Activated naive CD4-positive, alpha-beta T cell (primary cell): Measurements from ENCODE around the gene STAT6.
A peak's percentile ranks its signal among the peaks of the same experiment; 100 is the strongest.

ENCODE experiments used
- DNase-seq, 4 experiments: peaks; one replicate each; lab custom pipeline; 2025; lab: John Stamatoyannopoulos, UW

STAT6 gene

DNA sequence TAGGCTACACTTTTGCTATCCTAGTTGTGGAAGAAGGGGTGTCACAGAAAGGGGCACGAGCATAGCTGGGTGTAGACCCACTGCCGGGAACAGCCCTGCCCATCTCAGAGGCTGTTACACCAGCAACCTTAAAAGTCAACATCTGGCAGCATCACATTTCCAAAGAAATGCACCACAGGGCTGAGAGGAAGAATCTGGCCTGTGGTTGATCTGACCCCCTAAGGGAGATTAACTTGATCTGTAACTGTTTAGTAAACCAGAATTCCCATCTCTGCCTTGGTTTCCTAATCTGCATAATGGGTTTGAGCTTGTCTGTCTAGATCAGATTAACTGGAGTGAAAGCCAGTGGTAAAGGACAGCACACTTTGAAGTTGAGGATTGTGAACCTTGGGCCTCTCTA lies 34.9 kb upstream of the STAT6 start:
- DNase-seq, result no peak

DNA sequence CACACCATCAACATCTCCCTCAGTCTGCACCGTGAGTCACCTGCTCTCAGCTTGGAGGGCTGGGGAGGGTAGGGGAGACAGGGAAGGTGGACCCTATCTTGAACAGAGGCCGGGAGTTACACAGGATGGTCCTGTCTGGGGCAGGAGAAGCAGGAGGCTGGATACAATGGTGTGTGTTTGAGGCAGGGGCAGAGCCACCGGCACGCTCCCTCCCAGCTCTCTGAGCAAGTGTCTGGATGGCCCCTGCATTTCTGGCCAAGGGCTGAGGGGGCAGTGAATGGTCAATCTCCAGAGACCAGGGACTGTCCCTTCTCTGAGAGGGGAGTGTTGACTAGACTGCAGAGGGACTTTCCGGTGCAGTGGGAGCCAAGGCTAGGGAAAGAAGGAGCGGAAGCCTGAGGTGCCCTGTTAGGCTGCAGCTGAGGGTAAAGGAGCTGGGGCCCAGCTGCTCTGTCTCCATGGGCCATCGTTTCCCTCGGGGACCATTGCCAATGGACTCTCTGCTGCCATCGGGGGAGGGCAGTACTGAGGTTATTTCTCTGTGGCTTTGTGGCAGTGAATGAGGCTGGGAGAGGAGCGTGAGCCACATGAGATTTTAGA lies 34.4 kb upstream of the STAT6 start:
- DNase-seq, result no peak

DNA sequence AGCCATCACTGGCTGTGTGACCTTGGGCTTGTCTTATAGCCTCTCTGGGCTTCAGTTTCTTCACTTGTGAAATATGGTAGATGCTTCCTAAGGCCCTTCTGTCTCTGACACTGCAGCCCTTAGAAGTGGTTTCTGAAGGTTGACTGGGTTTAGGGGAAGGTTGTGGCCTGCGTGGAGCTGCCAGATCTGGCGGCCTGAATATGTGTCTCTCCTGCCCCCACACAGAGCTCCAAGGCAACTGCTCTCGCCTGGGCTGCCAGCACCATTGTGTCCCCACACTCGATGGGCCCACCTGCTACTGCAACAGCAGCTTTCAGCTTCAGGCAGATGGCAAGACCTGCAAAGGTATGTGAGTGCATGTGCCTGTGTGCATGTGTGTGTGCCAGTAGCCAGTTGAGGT lies 32.3 kb upstream of the STAT6 start:
- DNase-seq, result no peak

DNA sequence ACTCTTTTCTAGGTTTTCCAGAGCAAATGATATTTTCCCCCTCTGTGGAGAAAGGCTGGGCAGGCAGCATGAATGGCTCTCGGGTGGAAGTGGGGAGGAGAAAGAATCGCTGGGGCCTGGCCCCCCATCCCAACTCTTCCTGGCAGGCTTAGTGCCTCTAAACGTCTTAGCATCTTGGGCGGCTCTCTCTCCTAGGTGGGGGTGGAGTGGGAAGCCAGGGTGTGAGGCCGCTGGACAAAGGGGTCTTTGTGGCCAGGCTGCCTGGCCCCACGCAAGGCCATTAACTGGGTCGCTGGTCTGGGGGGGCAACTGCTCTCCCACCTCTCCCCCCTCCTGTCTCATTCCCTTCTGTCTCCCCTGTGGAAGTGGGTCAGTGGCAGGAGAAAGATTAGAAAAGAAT lies 31.6 kb upstream of the STAT6 start:
- DNase-seq, result no peak

DNA sequence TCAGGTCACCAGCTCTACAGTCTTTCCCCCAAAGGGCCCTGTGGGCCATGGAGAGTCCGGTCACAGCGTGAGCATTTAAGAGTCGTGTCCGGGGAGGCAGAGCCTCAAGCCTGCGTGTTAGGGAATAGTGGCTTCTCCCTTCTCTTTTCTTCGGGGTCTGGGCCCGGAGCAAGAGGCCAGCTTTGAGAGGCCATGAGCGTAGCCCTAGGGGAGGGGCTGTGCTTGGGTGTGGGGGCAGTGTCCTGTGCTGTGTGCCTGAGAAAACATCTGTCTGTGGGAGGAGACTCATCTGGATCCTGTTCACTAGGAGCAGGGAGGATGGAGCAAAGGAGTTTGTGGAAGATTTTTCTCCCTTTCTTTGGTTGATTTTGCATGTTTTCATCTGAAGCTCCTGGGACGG lies 31.0 kb upstream of the STAT6 start:
- no peak for DNase-seq

DNA sequence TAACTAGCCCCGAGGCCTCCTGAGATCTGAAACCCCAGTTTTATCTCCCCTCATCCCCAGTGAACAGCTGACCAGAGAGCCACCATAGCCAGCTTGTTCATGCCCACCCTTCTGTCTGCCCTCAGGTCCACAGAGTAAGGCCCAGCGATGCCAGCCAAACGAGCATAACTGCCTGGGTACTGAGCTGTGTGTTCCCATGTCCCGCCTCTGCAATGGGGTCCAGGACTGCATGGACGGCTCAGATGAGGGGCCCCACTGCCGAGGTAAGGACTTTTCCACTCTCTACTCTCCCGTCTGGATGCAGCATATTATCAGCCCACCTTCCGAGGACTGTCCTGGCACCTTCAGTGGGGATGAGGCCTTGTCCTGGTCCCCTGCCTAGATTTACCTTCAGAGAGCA lies 30.1 kb upstream of the STAT6 start:
- DNase-seq, result no peak

DNA sequence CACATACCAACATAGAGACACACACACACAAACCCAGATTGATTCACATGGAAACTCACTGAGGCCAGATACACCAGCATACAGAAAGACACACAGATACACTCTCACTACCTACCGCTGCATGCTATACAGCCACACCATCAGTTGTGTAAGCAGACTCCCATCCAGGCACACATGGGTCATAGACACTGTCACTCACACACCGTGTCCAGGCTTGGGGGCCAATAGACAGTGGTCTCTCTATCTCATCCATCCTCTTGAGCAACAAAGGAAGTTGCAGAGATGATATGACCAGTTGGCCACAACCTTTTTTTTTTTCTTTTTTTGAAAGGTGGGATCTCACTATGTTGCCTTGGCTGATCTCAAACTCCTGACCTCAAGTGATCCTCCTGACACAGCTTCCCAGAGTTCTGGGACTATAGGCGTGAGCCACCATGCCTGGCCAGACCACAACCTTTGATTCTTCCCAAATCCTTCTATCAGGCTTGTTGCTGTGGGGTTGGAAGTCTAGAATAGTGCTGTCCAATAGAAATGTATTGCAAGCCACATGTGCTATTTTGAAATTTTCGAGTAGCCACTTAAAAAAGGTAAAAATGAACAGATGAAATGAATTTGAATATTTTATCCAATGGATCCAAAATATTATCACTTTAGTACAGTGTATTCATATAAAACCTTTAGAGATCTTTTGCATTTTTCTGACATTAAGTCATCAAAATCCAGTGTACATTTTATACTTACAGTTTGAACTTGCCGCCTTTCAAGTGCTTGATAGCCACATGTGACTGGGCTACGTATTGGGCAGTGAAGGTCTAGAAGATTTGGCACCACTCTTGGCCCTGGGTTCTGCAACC lies 28.9 kb upstream of the STAT6 start:
- no peak for DNase-seq

DNA sequence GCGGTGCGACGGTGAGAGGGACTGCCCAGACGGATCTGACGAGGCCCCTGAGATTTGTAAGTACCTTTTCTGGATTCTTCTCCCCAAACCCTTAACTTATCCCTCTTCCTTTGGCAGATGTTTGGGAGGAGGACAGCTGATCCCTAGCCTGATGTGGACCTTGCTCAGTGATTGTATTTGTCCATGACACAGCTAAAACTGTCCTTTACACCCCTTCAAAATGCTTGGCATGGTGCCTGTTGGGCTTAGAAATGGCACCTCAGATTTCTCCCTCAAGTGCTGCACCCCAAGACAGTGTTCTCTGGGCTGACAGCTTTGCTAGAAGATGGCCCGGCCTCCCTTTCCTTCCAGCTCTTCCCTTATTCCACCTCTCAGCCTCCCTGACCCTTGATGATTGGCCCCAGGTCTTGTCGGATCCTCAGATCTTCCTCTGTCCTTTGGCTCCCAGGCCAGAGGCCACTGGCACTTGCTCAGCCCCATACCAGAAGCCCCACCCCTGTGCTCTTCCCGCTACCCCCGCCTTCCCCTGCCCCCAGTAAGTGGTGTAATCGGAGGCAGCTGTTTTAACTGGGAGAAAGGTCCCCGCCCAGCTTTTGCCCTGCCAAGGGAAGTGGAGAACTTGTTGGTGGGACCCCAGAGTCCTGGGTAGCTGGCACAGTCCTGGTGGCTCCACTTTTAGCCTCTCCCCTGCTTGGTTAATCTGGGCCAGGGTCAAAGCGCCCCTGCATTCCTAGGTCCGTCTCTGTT lies 27.5 kb upstream of the STAT6 start:
- DNase-seq, result no peak

DNA sequence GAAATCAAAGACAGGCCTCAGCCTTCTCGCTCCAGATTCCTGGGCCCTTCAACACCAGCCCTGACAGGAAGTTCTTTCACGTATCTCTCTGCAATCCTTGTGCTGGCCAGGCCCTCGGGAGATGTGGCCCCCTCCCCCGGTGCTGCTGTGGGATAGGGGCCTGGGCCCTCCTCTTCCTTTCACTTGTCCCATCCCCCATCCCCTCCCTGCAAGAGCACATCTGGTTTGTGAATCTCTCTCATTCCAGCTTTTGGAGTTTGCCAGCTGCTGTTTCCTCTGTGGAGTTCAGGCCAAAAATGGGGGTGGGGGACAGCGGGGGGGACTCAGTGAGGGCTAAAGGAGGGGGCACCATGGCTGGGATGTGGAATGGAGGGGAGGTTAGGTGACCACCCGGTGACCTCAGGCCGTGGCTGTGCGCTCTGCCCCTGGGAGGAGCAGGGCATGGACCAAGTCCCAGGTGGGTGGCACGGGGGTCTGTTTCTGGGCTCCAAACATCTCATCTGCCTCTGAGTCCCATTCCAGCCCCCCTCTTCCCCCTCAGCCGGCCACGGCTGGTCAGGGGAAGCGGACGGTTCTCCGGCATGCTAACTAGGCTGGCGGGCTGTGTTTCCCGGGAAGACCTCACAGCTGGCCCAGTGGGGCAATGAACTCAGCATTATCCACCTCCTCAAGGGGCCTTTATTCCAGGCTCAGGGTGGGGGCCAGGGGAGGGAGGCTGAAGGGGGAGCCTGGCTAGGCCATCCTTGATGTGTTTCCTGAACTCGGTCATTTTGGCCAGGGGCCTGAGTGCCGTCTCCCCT lies 24.6 kb upstream of the STAT6 start:
- no peak for DNase-seq

DNA sequence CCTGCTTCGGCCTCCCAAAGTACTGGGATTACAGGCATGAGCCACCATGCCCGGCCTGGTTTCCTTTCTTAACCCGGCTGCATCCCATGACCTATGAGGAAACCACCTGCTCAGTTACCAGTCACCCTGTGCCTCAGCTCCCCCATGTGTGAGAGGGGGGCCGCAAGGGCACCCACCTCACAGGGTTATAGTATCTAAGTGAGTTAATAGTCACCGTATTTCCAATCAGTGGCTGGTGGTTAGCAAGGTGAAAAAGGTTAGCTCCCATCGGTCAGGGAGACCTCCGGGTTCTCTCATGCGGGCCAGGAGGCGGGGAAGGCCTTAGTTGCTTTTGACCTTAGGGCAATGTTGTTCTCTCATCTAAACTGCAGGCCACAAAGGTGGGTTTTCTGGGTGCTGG lies 23.8 kb upstream of the STAT6 start:
- no peak for DNase-seq

DNA sequence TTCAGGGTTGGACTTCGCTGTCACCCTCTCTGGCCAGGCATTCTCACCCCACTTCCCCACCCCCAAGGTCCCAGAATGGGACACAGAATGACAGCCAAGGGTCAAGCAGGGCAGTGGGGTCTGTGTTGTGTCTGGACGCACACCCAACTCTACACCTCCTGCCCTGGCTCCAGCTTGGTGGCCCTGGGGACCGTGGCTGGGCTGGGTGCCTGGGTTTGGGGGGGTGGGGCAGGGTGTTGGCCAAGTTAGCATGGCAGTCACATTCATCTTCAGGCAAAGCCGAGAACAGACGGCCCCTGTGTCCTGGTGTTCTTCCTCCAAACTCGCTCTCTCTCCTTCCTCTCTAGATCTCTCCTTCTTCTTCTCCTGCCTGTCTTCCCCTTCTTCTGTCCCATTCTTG lies 22.8 kb upstream of the STAT6 start:
- no peak for DNase-seq

DNA sequence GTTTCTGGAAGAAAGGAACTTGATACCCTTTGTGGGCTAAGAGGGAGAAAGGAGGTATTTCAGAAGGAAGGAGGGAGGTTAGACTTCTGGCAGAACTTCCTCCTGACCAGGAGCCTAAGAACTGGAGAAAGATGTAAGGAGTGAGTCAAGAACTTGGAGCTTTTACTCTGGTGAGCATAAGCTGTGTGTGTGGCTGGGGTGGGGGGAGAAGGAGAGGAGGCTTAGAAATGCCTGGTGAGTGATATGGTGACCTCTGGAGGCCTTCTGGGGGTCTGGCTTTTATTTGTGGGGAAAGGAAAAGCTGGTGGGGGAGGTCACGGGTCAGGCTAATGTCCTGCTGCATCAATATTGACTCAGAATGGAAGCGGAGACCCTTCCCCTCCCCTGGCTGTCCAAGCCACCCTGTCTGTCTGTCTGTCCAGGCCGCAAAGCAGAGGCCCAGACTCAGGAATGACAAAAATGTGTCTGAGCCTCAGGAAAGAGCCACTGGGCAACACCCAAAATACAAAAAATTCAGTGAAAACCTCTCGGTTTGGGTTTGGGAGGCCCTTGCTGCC lies 21.9 kb upstream of the STAT6 start:
- no peak for DNase-seq

DNA sequence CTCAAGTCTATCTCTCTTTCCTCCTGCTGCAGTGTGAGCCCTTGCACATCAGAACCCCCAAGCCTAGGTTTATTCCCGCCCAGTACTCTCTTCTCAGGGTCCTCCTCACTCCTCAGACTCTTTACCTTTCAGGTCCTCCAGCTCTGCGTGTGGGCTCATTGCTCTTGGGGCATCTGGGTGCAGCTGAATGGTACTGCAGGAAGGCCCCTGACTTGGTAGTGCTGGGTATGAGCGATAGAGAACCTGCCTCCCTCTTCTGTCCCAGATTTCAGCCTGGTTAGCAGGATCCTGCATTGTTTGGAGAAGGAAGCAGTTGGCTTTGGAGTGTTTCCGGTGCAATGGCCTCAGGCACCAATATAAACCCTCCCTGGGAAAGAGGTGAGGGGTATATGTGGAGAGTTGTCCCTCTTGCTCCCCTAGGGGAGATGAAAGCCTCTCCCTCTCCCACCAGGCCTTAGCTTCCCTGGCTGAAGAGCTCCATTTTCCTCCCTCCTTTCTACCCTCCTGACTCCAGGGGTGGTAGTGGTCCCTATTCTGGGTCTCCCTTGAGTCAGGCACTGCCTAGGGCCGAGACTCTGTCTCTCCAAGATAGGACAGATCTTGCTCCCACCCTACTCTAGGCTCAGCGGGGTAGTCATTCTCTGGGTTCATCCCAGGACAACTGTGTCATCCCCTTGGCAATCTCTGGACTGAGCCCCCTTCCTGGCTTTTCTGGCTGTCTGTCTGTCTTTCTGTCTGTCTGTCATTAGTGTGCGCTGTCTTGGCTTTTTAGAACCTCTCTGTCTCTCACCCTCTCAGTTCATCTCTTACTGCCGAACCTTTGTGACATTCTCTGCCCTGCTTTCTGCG lies 21.0 kb upstream of the STAT6 start:
- no peak for DNase-seq

DNA sequence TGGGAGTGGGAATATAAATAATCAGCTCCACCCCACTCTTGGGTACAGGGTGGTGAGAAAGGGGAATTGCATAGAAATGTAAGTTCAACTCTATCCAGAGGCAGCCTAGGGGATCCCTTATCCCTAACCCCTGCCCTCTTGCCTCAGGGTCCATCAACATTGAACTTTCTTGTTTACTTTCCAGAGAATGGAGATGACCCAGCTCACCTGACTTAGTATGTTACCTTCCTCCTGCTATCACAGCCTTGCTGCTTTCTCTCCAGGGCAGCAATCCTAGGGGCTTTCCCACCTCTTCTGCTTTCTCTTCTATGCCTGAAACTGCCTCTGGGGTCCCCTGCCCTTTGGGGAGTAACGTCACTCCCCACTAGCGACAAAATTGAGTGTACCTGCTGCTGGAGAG lies 19.8 kb upstream of the STAT6 start:
- no peak for DNase-seq

DNA sequence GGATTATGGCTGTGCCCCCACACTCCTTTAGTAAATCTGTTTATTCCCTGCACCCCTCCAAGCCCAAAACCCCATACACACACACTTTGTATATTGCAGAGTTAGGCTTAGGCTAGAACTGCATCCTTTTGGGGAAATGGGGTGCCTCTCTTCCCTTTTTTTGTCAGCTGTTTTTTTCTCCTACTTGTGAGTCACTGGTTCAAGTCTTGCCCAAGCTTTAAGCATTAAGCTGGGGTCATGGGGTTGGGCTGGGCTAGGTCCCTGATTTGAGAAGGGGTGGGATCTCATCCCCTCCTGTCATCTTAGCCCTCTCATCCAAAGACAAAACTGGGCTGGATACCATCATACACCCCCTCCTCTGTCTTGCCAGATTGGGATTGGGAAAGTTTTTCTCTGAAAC lies 18.7 kb upstream of the STAT6 start:
- DNase-seq, result no peak

DNA sequence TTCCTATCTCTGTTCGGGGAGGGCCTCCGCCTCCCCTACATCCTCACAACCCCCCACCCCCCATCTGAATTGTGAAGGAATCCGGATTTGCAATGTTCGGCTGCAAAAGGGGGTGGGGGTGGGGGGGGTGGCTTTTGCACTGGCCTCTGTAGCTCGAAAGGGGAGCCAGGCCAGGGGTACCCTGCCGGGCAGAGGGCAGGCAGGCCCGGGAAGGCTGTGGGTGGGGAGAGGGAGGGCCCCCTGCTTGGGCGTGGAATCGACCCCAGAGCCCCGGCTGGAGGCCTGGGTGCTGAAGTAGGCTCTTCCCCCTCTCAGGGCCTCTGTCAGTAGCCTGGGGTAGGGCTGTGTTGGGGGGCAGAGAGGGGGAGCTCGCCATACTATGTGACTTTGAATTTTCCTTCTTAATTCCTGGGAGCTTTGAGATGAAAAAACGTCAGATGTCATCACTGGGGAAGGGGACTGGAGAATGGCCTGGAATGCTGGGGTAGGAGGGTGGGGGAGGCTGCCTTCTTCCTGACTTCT lies 18.2 kb upstream of the STAT6 start:
- DNase-seq, result no peak

DNA sequence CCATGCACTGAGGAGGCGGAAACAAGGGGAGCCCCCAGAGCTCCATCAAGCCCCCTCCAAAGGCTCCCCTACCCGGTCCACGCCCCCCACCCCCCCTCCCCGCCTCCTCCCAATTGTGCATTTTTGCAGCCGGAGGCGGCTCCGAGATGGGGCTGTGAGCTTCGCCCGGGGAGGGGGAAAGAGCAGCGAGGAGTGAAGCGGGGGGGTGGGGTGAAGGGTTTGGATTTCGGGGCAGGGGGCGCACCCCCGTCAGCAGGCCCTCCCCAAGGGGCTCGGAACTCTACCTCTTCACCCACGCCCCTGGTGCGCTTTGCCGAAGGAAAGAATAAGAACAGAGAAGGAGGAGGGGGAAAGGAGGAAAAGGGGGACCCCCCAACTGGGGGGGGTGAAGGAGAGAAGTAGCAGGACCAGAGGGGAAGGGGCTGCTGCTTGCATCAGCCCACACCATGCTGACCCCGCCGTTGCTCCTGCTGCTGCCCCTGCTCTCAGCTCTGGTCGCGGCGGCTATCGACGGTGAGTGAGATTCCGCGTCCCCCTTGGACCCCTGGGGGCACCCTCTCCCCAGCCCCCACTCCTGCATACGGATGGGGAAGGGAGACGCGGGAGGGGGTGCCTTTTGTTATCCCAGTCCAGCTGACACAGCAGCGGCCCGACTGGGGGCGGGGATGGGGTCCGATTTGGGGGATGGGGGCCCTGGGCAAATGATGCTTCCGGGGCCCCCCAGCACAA lies 17.5 kb upstream of the STAT6 start:
- DNase-seq, result peak in 2 of 4 experiments; percentile 36 to 75

DNA sequence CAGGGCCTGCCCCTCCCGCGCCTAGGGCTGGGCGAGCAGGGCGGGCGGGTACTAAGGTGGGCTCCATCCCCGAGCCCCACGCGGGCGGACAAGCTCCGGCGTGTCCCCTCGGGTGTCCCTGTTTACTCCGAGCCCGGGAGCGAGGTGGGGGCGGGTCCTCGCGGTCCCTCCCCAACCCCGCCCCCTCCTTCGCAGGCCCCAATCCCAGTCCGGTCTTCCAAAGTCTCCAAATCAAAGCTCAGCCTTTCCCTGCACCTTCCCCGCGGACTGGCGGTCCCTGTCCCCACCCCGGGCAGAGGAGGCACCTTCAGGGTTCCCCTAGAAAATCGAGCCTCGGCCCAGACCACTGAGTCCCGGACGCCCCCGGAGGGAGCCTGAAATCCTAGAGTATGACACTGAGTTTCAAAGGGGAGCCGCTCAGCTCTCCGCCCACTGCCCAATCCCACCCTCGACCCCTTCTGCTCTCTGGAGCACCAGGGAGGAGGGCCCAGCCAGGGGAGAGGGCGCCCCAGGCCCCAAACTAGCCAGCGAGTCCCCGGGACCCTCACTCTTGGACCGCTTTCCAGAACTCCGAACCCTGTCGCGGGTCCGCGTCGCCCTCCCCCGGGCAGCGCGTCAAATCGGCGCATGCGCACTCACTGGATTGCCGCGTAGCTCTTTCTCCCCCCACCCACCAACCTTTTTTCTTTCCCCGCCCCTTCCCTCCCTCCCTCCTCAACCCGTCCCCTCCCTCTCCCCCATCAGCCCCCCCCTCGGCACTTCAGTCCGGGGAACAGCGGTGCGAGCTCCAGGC lies 16.8 kb upstream of the STAT6 start, which contains the start of gene LRP1:
Gene LRP1, plus strand, starts transcription at position 758 of the 793 bp plus-strand sequence. CDS start 482 bp downstream, outside the sequence.
- peak; percentile 50 to 77 (median 60) for DNase-seq

DNA sequence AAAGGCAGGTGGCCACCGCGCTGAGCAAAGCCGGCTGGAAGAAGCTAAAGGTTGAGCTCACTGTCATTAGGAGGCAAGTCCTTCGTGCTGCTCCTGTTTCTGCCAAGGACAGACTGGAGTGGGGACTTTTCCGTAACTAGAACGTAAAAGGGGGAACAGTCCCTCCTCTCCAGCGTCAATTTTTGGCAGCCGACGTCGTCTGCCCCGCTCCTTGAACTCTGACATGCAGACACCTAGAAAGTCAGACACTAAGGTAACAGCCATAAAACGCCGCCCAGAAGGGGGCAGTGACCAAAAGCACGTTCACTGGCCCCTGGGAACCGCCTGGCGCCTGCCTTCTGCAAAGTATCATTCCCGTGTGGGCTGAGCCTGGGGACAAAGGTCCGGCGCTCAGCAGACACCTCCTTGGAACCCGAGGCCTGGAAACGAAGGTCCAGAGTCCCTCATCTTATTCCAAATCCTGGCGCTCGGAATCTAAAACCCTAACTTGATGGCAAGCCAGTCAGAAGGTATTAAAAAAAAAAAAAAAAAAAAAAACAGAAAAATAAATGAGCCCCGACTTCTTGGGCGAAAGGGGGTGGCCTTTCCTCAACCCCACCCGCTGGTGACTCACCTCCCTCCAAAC lies 16.1 kb upstream of the STAT6 start:
- DNase-seq, result peak in 2 of 4 experiments; percentile 8 to 29
